PFSK-1 (cell line): ENCODE results near the gene PPIH.

ENCODE experiments used
- SIN3A ChIP-seq: IDR thresholded peaks from 2 replicates; pipeline ENCODE4 v1.6.1; 2012; ENCODE audit warnings: mild to moderate bottlenecking, low read length, moderate library complexity, borderline replicate concordance; ENCODE audit not compliant: insufficient read depth
- TAF1 ChIP-seq: IDR thresholded peaks from 2 replicates; pipeline ENCODE4 v1.6.1; 2012; ENCODE audit warnings: low read length, control low read depth, borderline replicate concordance; ENCODE audit not compliant: insufficient read depth

- TF ChIP-seq SIN3A (no peak), TAF1 (0 out of 2 replicates have a peak, but pooled peaks have one; percentile 29)
Observed at GRCh38 chr1:42680921-42681683, 22.9 kb downstream of the PPIH start.
